Kidney epithelial cell (primary cell): ENCODE data around the gene DUSP8. TPM values are rescaled to one million over a fixed set of nuclear protein-coding genes. Genes with fewer than 3 reads are reported as not detected.

Experiments
- DNase-seq: peaks from one replicate; pipeline ENCODE4 v3.0.0-alpha.2; 2010; ENCODE audit warnings: low read depth
- H3K27me3 ChIP-seq: 2 replicates; pipeline ENCODE4 v1.6.0; 2011; ENCODE audit warnings: low read length; ENCODE audit not compliant: control insufficient read depth, insufficient read depth
- H3K36me3 ChIP-seq: 2 replicates; pipeline ENCODE4 v1.5.1; 2011; ENCODE audit warnings: low read length; ENCODE audit not compliant: control insufficient read depth, insufficient read depth
- H3K4me3 ChIP-seq: 2 replicates; pipeline ENCODE4 v1.5.1; 2011; ENCODE audit warnings: low read depth, mild to moderate bottlenecking, control low read depth, low read length
- CTCF ChIP-seq: IDR thresholded peaks from 2 replicates; pipeline ENCODE4 v1.5.1; 2011; ENCODE audit warnings: mild to moderate bottlenecking, moderate library complexity, low read length, control low read depth, inconsistent platforms; ENCODE audit not compliant: insufficient read depth, poor library complexity, severe bottlenecking
- total RNA-seq: library from RNA; depleted of rRNA; stranded (reverse); fragments of >200 nt; gene quantifications from 2 replicates; pipeline ENCODE4 v1.2.3, GENCODE V29; 2015

DUSP8 gene
- total RNA-seq, 1 donor from 2014 or later = 7.6 TPM

- no peak for TF ChIP-seq CTCF
- H3K36me3 ChIP-seq = peaks cover 1% of the 10 kb centered on the region
- no peaks in the 10 kb centered on the region for H3K27me3 ChIP-seq
- H3K4me3 ChIP-seq = no peak overlapping the region
- DNase-seq = no peak
These were observed 11.9 kb downstream of the DUSP8 start for GRCh38 chr11:1560002-1560648.

DNA sequence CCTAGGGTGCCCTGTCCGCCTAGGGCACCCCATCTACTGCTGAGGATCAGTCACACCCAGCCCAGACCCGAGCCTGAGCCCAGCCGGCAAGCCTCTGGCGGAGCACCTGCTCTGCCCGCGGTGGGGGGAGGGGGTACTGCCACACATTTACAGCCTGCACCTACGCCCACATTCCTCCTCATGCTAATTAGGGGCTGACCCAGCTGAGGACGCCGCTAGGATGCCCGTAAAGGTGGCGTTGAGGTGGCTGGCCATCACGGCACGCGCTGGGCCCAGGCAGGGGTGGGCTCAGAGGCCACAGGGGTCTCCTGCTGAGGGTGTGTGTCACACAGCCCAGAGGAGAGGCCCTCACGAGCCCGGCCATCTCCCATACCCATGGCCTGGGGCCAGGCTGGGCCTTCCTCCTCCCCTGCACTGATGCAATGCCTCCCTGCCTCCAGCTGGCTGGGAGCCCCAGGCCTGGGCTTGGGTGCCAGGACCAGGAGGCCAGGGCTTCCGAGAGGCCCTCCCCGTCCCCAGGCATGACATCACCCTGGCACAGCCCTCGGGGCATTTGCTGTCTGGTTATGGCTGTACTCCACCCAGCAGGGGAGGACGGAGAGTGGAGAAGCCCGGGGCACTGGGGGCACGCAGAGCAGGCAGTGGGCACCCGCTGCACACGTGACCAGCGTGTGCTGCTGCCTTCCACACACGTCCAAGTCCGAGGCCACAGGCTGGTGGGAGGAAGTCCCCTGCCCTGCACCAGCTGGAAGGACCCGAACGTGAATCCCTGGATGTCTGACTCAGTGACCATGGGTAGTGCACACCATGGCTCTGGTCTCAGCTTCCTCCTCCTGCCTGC, 12.7 kb downstream of the DUSP8 start:
- Histone ChIP-seq H3K27me3 (no peaks in the 10 kb centered on the region), H3K4me3 (no peak overlapping the region), H3K36me3 (peaks cover 1% of the 10 kb centered on the region)
- DNase-seq = peak; percentile 71
- no peak for TF ChIP-seq CTCF

DNA sequence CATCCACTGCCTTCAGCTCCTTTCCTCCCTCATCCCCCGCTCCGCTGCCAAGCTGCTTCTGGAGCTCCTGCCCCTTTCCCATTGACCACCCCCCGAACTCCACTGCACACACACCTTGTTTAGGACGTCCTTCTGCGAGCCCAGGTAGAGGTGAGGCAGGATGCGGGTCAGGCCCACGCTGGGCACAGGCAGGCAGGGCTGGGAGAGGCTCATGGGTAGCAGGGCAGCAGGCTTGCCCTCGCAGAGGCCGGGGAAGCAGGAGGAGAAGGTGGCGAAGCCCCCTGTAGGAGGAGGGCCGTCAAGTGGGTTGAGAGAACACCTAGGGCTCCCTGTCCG, 13.3 kb downstream of the DUSP8 start:
- Histone ChIP-seq H3K27me3 (no peaks in the 10 kb centered on the region), H3K4me3 (no peak overlapping the region), H3K36me3 (peaks cover 1% of the 10 kb centered on the region)
- TF ChIP-seq CTCF = no peak
- DNase-seq = no peak

GRCh38 chr11:1557904-1558774, 13.9 kb downstream of the DUSP8 start:
- peak; percentile 42 for DNase-seq
- Histone ChIP-seq H3K36me3 (peaks cover 1% of the 10 kb centered on the region), H3K4me3 (no peak overlapping the region), H3K27me3 (no peaks in the 10 kb centered on the region)
- no peak for TF ChIP-seq CTCF

DNA sequence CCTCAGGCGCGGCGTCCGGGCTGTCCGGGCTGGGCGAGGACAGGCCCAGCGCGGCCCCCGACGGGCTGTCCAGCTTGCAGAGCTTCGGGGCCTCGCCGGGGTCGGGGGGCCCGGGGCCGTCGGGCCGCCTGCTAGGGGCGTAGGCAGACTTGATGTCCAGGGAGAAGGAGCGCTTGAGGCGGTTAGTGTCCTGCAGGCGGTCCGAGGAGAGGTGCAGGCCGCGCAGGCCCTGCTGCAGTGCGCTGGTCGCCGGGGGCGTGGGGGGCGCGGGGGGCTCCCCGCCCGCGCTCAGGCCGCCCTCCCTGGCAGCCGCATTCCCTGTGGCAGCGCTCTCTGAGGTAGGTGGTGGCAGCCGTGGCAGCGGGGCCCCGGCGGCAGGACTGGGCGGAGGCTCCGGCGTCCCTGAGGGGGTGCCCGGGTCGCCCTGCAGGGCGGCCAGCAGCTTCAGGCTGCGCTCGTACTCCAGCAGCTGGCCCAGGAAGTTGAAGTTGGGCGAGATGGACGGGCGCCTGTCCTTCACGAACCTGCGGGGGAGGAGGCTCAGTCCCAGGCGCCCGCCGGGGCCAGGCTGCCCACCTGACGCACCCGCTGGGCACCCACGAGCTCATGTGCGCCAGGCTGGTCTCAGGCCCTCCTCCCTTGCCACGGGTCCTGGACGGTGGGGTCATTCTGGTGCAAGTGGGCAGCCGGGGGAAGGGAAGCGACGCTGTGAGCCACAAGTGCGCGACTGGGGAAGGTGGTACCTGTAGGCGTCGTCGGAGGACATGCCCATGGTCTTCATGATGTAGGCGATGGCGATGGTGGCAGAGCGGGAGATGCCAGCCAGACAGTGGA, 14.8 kb downstream of the DUSP8 start:
- no peaks in the 10 kb centered on the region for H3K27me3 ChIP-seq
- no peak for TF ChIP-seq CTCF
- DNase-seq = no peak
- no peak overlapping the region for H3K4me3 ChIP-seq
- H3K36me3 ChIP-seq = peaks cover 1% of the 10 kb centered on the region
